Superior temporal gyrus (tissue), 1 donor: ENCODE data around the gene HEG1.

Experiments used
- DNase-seq: peaks from one replicate; pipeline ENCODE4 v3.0.0-alpha.2; 2016; ENCODE audit errors: extremely low spot score

The HEG1 gene

GRCh38 chr3:125072301-125072700 is 16.5 kb upstream of the HEG1 start:
- no peak for DNase-seq

- no peak for DNase-seq
Measured at GRCh38 chr3:125069968-125070745, 14.4 kb upstream of the HEG1 start.

GRCh38 chr3:125069452-125069851 is 13.7 kb upstream of the HEG1 start:
- DNase-seq: no peak

- no peak for DNase-seq
Measured at GRCh38 chr3:125068265-125068664, 12.5 kb upstream of the HEG1 start.

- no peak for DNase-seq
Measured at GRCh38 chr3:125067225-125067624, 11.4 kb upstream of the HEG1 start.

GRCh38 chr3:125062904-125063618 is 7.3 kb upstream of the HEG1 start:
- no peak for DNase-seq

- DNase-seq: no peak
Measured at GRCh38 chr3:125061646-125062045, 5.8 kb upstream of the HEG1 start.

GRCh38 chr3:125061170-125061569 is 5.4 kb upstream of the HEG1 start:
- no peak for DNase-seq

- no peak for DNase-seq
Measured at GRCh38 chr3:125059488-125060245, 3.9 kb upstream of the HEG1 start.

GRCh38 chr3:125058959-125059358 is 3.2 kb upstream of the HEG1 start:
- DNase-seq: no peak

GRCh38 chr3:125058529-125058928 is 2.7 kb upstream of the HEG1 start:
- no peak for DNase-seq

- peak; percentile 8 for DNase-seq
Measured at GRCh38 chr3:125057186-125057850, 1.5 kb upstream of the HEG1 start.

- no peak for DNase-seq
Measured at GRCh38 chr3:125055331-125055912, 375 bp downstream of the HEG1 start.

- peak; percentile 74 for DNase-seq
Measured at GRCh38 chr3:125054449-125055329, 1.1 kb downstream of the HEG1 start.

GRCh38 chr3:125054062-125054448 is 1.7 kb downstream of the HEG1 start:
- DNase-seq: no peak

GRCh38 chr3:125053304-125053699 is 2.5 kb downstream of the HEG1 start:
- peak; percentile 49 for DNase-seq

- DNase-seq: peak; percentile 60
Measured at GRCh38 chr3:125052624-125053303, 3.0 kb downstream of the HEG1 start.

GRCh38 chr3:125051715-125052581 is 3.8 kb downstream of the HEG1 start:
- DNase-seq: peak; percentile 45

- no peak for DNase-seq
Measured at GRCh38 chr3:125051205-125051604, 4.6 kb downstream of the HEG1 start.
